SK-N-SH treated with all-trans-retinoic acid at 6 μM for 48 hours (cell line): Measurements from ENCODE around the gene ZBTB4.

Source experiments
- ATAC-seq: fragments of 200-7000 bp; cut with Tn5 transposase; 3 replicates; pipeline ENCODE4 v1.9.1; 2020; ENCODE audit warnings: mild to moderate bottlenecking, moderate library complexity
- ARNTL ChIP-seq: fragments of 450-650 bp; formaldehyde crosslinking; IDR thresholded peaks from 2 replicates; pipeline ENCODE4 v1.5.0; 2020; ENCODE audit warnings: low read depth, mild to moderate bottlenecking, moderate library complexity, borderline replicate concordance
- BACH2 ChIP-seq: fragments of 250-450 bp; sonication (Bioruptor Pico); IDR thresholded peaks from 2 replicates; pipeline ENCODE4 v1.9.0; 2021; ENCODE audit warnings: mild to moderate bottlenecking, borderline replicate concordance
- CREB5 ChIP-seq: fragments of 250-450 bp; sonication (Bioruptor Pico); IDR thresholded peaks from 2 replicates; pipeline ENCODE4 v1.5.1; 2020; ENCODE audit warnings: low read depth, mild to moderate bottlenecking, moderate library complexity
- CSDC2 ChIP-seq: fragments of 250-450 bp; sonication (Bioruptor Pico); IDR thresholded peaks from 2 replicates; pipeline ENCODE4 v1.5.0; 2020; ENCODE audit warnings: mild to moderate bottlenecking, moderate library complexity
- ESRRG ChIP-seq: fragments of 250-450 bp; sonication (Bioruptor Pico); IDR thresholded peaks from 2 replicates; pipeline ENCODE4 v1.6.1; 2021; ENCODE audit warnings: mild to moderate bottlenecking
- GLIS3 ChIP-seq: fragments of 250-450 bp; sonication (Bioruptor Pico); IDR thresholded peaks from 2 replicates; pipeline ENCODE4 v1.5.0; 2020; ENCODE audit warnings: mild to moderate bottlenecking, moderate library complexity
- ISL1 ChIP-seq: fragments of 250-450 bp; sonication (Bioruptor Pico); IDR thresholded peaks from 2 replicates; pipeline ENCODE4 v2.1.2; 2022; ENCODE audit warnings: mild to moderate bottlenecking, moderate library complexity
- OSR1 ChIP-seq: fragments of 250-450 bp; sonication (Bioruptor Pico); IDR thresholded peaks from 2 replicates; pipeline ENCODE4 v1.8.0; 2022; ENCODE audit warnings: moderate library complexity, mild to moderate bottlenecking, inconsistent platforms
- PATZ1 ChIP-seq: fragments of 250-450 bp; sonication (Bioruptor Pico); IDR thresholded peaks from 2 replicates; pipeline ENCODE4 v1.8.0; 2020; ENCODE audit warnings: mild to moderate bottlenecking, moderate library complexity, borderline replicate concordance
- PPARA ChIP-seq: fragments of 250-450 bp; sonication (Bioruptor Pico); IDR thresholded peaks from 2 replicates; pipeline ENCODE4 v1.5.0; 2020; ENCODE audit warnings: mild to moderate bottlenecking, borderline replicate concordance
- RARB ChIP-seq: fragments of 250-450 bp; sonication (Bioruptor Pico); IDR thresholded peaks from 2 replicates; pipeline ENCODE4 v1.8.0; 2021; ENCODE audit warnings: mild to moderate bottlenecking, moderate library complexity
- SNAI2 ChIP-seq: fragments of 250-450 bp; sonication (Bioruptor Pico); IDR thresholded peaks from 2 replicates; pipeline ENCODE4 v1.5.0; 2020; ENCODE audit warnings: mild to moderate bottlenecking, moderate library complexity
- TOX ChIP-seq: fragments of 250-450 bp; sonication (Bioruptor Pico); IDR thresholded peaks from 2 replicates; pipeline ENCODE4 v1.8.0; 2021; ENCODE audit warnings: mild to moderate bottlenecking, moderate library complexity, borderline replicate concordance
- TSHZ2 ChIP-seq: fragments of 250-450 bp; sonication (Bioruptor Pico); IDR thresholded peaks from 2 replicates; pipeline ENCODE4 v1.5.0; 2020; ENCODE audit warnings: mild to moderate bottlenecking, moderate library complexity
- ZC3H10 ChIP-seq: fragments of 250-450 bp; sonication (Bioruptor Pico); IDR thresholded peaks from 2 replicates; pipeline ENCODE4 v1.5.1; 2021; ENCODE audit warnings: mild to moderate bottlenecking, moderate library complexity
- ZFP3 ChIP-seq: fragments of 250-450 bp; sonication (Bioruptor Pico); IDR thresholded peaks from 2 replicates; pipeline ENCODE4 v1.5.0; 2020; ENCODE audit warnings: mild to moderate bottlenecking, moderate library complexity
- ZFP30 ChIP-seq: fragments of 450-650 bp; formaldehyde crosslinking; IDR thresholded peaks from 2 replicates; pipeline ENCODE4 v1.5.0; 2022; ENCODE audit warnings: mild to moderate bottlenecking, moderate library complexity
- ZNF565 ChIP-seq: fragments of 450-650 bp; formaldehyde crosslinking; conservative IDR thresholded peaks from 2 replicates; pipeline ENCODE4 v1.5.0; 2020; ENCODE audit warnings: low read depth, mild to moderate bottlenecking, moderate library complexity
- ZNF70 ChIP-seq: fragments of 450-650 bp; formaldehyde crosslinking; IDR thresholded peaks from 2 replicates; pipeline ENCODE4 v1.5.0; 2020; ENCODE audit warnings: mild to moderate bottlenecking, moderate library complexity
- ZNF8 ChIP-seq: fragments of 450-650 bp; formaldehyde crosslinking; IDR thresholded peaks from 2 replicates; pipeline ENCODE4 v1.5.0; 2020; ENCODE audit warnings: mild to moderate bottlenecking, moderate library complexity
- TF ChIP-seq, protein P1 (sequence below): fragments of 250-450 bp; sonication (Bioruptor Pico); IDR thresholded peaks from 2 replicates; pipeline ENCODE4 v1.5.1; 2021; ENCODE audit warnings: mild to moderate bottlenecking, moderate library complexity
- TF ChIP-seq, protein P2 (sequence below): fragments of 250-450 bp; sonication (Bioruptor Pico); IDR thresholded peaks from 2 replicates; pipeline ENCODE4 v1.8.0; 2021; ENCODE audit warnings: low read depth, mild to moderate bottlenecking, moderate library complexity, borderline replicate concordance

ZBTB4 gene

GRCh38 chr17:7432296-7432695, 47.1 kb downstream of the ZBTB4 start:
- no peak for ATAC-seq
- TF ChIP-seq ZC3H10 (CRISPR knock-in tag), result no peak
- TF ChIP-seq ZFP3 (CRISPR knock-in tag), result no peak
- TF ChIP-seq ZNF8, result no peak

GRCh38 chr17:7431231-7431630, 48.2 kb downstream of the ZBTB4 start:
- ATAC-seq, result no peak
- TF ChIP-seq, protein P1, sequence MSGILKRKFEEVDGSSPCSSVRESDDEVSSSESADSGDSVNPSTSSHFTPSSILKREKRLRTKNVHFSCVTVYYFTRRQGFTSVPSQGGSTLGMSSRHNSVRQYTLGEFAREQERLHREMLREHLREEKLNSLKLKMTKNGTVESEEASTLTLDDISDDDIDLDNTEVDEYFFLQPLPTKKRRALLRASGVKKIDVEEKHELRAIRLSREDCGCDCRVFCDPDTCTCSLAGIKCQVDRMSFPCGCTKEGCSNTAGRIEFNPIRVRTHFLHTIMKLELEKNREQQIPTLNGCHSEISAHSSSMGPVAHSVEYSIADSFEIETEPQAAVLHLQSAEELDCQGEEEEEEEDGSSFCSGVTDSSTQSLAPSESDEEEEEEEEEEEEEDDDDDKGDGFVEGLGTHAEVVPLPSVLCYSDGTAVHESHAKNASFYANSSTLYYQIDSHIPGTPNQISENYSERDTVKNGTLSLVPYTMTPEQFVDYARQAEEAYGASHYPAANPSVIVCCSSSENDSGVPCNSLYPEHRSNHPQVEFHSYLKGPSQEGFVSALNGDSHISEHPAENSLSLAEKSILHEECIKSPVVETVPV, result no peak
- TF ChIP-seq PPARA (CRISPR knock-in tag) (no peak), TOX (CRISPR knock-in tag) (no peak)

- no peak for ATAC-seq
- TF ChIP-seq BACH2 (CRISPR knock-in tag) (no peak), TSHZ2 (CRISPR knock-in tag) (no peak), ZNF70 (CRISPR knock-in tag) (no peak)
Measured at GRCh38 chr17:7429722-7430121, 49.7 kb downstream of the ZBTB4 start.

DNA sequence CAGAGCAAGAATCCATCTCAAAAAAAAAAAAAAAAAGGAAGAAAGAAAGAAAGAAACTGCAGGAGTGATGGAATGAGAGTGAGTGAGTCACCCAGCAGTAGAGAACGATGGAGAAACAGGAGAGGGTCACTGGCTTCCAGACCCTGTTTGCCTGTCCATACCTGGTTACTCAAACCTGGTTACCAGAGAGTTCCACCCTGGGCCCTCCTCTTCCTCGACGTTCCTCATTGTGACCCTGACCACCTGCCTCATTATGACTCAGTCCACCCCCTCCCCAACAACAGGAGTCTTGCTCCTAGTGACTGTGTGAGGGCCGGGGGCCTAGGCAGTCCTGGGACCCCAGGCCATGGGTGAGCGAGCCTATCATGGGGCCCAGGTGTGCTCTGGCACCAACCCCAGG, 50.9 kb downstream of the ZBTB4 start, which contains the start of gene SPEM3:
Gene SPEM3 (plus strand): TSS at position 301 of the 400 bp plus-strand sequence. CDS start 46 bp downstream, at position 347.
- ATAC-seq, result no peak; the same call in 2 of the 3 replicates
- TF ChIP-seq CREB5 (CRISPR knock-in tag) (no peak), ZNF565 (CRISPR knock-in tag) (no peak), GLIS3 (CRISPR knock-in tag) (no peak), SNAI2 (no peak), ARNTL (CRISPR knock-in tag) (no peak), ESRRG (CRISPR knock-in tag) (no peak), ZC3H10 (CRISPR knock-in tag) (no peak), PATZ1 (CRISPR knock-in tag) (no peak), ZFP30 (CRISPR knock-in tag) (no peak), PPARA (CRISPR knock-in tag) (no peak), OSR1 (no peak), RARB (CRISPR knock-in tag) (no peak), ISL1 (CRISPR knock-in tag) (no peak), TSHZ2 (CRISPR knock-in tag) (no peak), ZNF8 (no peak), CSDC2 (no peak), BACH2 (CRISPR knock-in tag) (no peak)
- TF ChIP-seq, protein P2, sequence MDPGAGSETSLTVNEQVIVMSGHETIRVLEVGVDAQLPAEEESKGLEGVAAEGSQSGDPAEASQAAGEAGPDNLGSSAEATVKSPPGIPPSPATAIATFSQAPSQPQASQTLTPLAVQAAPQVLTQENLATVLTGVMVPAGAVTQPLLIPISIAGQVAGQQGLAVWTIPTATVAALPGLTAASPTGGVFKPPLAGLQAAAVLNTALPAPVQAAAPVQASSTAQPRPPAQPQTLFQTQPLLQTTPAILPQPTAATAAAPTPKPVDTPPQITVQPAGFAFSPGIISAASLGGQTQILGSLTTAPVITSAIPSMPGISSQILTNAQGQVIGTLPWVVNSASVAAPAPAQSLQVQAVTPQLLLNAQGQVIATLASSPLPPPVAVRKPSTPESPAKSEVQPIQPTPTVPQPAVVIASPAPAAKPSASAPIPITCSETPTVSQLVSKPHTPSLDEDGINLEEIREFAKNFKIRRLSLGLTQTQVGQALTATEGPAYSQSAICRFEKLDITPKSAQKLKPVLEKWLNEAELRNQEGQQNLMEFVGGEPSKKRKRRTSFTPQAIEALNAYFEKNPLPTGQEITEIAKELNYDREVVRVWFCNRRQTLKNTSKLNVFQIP (CRISPR knock-in tag), result no peak
- TF ChIP-seq, all 23 proteins: peak for 0
